ENCODE data around the gene TLL2.

Gene TLL2

GRCh38 chr10:96507044-96507443 is 6.7 kb downstream of the TLL2 start:
- no peak overlapping the region for H3K4me3 ChIP-seq (ENCODE audit: low read depth, low read length)
- DNase-seq (ENCODE audit: low read depth), result no peak
- TF ChIP-seq, protein P1, sequence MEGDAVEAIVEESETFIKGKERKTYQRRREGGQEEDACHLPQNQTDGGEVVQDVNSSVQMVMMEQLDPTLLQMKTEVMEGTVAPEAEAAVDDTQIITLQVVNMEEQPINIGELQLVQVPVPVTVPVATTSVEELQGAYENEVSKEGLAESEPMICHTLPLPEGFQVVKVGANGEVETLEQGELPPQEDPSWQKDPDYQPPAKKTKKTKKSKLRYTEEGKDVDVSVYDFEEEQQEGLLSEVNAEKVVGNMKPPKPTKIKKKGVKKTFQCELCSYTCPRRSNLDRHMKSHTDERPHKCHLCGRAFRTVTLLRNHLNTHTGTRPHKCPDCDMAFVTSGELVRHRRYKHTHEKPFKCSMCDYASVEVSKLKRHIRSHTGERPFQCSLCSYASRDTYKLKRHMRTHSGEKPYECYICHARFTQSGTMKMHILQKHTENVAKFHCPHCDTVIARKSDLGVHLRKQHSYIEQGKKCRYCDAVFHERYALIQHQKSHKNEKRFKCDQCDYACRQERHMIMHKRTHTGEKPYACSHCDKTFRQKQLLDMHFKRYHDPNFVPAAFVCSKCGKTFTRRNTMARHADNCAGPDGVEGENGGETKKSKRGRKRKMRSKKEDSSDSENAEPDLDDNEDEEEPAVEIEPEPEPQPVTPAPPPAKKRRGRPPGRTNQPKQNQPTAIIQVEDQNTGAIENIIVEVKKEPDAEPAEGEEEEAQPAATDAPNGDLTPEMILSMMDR (IDR thresholded peaks at IDR 0.05; ENCODE audit: control insufficient read depth, extremely low read depth, insufficient read depth), result no peak

DNA sequence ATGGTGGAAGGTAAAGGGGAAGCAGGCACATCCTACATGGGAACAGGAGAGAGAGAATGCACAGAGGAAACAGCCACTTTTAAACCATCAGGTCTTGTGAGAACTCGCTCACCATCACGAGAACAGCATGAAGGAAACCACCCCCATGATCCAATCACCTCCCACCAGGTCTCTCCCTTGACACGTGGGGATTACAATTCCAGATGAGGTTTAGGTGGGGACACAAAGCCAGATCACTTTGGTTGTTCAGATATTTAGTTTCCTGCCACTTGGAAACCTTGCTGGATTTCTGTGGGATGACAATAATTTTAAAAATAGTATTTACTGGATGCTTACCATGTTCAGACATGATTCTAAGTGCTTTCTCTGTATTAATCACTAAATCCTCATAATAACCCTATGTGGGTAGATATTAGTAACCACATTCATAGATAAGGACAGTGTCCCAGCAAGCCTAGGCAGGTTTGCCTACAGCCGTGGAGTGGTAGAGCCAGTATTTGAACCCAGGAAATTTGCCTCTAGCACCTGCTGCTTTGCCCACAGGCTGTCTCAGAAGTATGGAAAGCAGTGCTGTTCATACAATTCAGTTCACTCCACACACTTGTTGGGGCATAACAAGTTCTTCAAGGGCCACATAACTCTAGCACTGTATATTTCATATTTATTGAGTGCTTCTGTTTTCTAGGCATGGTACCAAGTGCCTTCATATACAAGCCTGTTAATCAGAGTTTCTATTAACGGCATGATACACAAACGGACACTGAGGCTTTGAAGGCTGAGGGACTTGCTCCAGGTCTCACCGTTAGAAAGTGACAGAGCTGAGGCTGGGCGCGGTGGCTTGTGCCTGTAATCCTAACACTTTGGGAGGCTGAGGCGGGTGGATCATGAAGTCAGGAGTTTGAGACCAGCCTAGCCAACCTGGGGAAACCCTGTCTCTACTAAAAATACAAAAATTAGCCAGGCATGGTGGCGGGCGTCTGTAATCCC is 8.3 kb downstream of the TLL2 start:
- no peak for DNase-seq (ENCODE audit: low read depth)
- no peak overlapping the region for H3K4me3 ChIP-seq (ENCODE audit: low read depth, low read length)
- TF ChIP-seq, protein P1 (IDR thresholded peaks at IDR 0.05; ENCODE audit: control insufficient read depth, extremely low read depth, insufficient read depth), result no peak

- no peak for DNase-seq (ENCODE audit: low read depth)
- TF ChIP-seq, protein P1 (IDR thresholded peaks at IDR 0.05; ENCODE audit: control insufficient read depth, extremely low read depth, insufficient read depth), result no peak
Observed at GRCh38 chr10:96502561-96503282, 11.0 kb downstream of the TLL2 start.

GRCh38 chr10:96501985-96502384 is 11.7 kb downstream of the TLL2 start:
- no peak overlapping the region for H3K4me3 ChIP-seq (ENCODE audit: low read depth, low read length)
- TF ChIP-seq, protein P1 (IDR thresholded peaks at IDR 0.05; ENCODE audit: control insufficient read depth, extremely low read depth, insufficient read depth), result no peak
- DNase-seq (ENCODE audit: low read depth), result no peak

More at GRCh38 chr10:96502561-96503282, 11.0 kb downstream of the TLL2 start:
- no peak overlapping the region for H3K4me3 ChIP-seq (ENCODE audit: low read depth, low read length)

GRCh38 chr10:96500519-96500918 is 13.2 kb downstream of the TLL2 start:
- H3K4me3 ChIP-seq (ENCODE audit: low read depth, low read length), result no peak overlapping the region
- TF ChIP-seq, protein P1 (IDR thresholded peaks at IDR 0.05; ENCODE audit: control insufficient read depth, extremely low read depth, insufficient read depth), result no peak
- DNase-seq (ENCODE audit: low read depth), result no peak

GRCh38 chr10:96500050-96500449 is 13.7 kb downstream of the TLL2 start:
- no peak overlapping the region for H3K4me3 ChIP-seq (ENCODE audit: low read depth, low read length)
- TF ChIP-seq, protein P1 (IDR thresholded peaks at IDR 0.05; ENCODE audit: control insufficient read depth, extremely low read depth, insufficient read depth), result no peak
- no peak for DNase-seq (ENCODE audit: low read depth)
